ENCODE measurements around the gene KCNG1. TPM values are rescaled to one million over a fixed set of nuclear protein-coding genes. Genes with fewer than 3 reads are reported as not detected.

The KCNG1 gene
- total RNA-seq, 1 donor from 2014 or later: 3.6 TPM

DNA sequence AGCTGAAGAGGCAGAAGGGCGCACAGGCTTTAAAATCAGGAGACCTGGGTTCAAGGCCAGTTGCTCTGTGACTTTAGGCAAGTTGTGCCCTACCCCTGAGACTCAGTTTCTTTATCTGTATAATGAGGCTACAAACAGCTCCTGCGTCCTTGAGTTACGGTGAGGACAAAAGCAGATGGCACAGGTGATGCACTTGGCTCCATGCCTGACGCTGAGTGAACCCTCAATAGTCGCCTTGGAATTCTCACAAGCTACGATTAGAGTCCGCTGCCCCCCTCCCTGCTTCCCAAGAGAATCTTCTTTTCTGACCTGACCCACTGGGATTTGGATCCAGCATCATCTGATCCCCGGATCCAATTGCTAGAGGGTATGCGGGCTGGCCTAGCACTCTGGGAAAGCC lies 6.4 kb downstream of the KCNG1 start:
- Mint-ChIP-seq H3K4me3 (ENCODE audit: unreplicated experiment) (no peak overlapping the region), H3K36me3 (ENCODE audit: unreplicated experiment) (no peaks in the 10 kb centered on the region), H3K9me3 (ENCODE audit: unreplicated experiment) (peaks cover 4% of the 10 kb centered on the region), H3K27me3 (ENCODE audit: unreplicated experiment) (peaks cover 5% of the 10 kb centered on the region), H3K27ac (ENCODE audit: unreplicated experiment) (no peak overlapping the region), H3K4me1 (ENCODE audit: low read depth, unreplicated experiment) (peaks cover 12% of the 10 kb centered on the region)
- no peak for DNase-seq
- TF ChIP-seq, protein P1, sequence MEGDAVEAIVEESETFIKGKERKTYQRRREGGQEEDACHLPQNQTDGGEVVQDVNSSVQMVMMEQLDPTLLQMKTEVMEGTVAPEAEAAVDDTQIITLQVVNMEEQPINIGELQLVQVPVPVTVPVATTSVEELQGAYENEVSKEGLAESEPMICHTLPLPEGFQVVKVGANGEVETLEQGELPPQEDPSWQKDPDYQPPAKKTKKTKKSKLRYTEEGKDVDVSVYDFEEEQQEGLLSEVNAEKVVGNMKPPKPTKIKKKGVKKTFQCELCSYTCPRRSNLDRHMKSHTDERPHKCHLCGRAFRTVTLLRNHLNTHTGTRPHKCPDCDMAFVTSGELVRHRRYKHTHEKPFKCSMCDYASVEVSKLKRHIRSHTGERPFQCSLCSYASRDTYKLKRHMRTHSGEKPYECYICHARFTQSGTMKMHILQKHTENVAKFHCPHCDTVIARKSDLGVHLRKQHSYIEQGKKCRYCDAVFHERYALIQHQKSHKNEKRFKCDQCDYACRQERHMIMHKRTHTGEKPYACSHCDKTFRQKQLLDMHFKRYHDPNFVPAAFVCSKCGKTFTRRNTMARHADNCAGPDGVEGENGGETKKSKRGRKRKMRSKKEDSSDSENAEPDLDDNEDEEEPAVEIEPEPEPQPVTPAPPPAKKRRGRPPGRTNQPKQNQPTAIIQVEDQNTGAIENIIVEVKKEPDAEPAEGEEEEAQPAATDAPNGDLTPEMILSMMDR (IDR thresholded peaks at IDR 0.05; ENCODE audit: partially characterized antibody, unreplicated experiment): no peak

DNA sequence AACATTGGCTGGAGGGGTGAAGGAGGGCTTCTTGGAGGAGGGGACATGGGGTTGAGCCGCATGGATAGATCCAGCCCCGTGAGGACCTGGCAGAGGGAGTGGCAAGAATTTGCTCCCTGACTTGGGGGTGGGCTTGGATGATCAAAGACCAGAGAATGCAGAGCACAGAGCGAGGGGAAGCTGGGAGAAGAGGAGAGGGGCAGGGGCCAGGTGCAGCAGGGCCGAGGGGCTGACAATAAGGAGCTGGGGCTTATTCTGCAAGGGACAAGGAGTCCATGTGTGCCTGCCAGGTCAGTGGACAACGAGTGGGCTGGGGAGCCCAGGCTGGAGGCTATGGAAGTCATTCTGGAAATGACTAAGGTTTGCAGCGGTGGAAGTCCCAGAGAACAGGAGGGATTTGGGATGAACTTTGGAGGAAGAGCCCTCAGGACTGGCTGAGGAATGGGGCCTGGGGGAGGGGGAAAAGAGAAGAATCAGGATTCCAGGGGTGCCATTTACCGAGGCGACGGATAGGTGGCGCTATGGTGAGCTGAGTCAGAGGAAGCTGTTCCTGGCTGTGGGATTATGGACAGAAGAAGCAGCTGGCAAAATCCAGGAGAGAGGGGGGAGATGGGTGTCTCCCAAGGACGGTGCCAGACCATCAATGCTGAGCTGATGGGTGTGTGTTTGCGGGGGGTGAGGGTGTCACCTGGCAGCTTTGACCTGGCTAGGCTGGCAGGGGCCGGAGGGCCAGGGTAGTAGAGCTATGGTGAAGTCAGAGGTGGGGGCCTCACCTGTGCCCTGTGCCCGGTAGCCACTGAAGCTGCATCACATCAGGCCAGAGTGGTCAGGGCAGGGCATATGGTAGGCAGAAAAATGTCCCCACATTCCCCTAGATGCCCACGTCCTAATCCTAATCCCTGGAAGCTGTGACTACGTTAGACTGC lies 7.8 kb downstream of the KCNG1 start:
- Mint-ChIP-seq H3K4me3 (ENCODE audit: unreplicated experiment) (no peak overlapping the region), H3K27me3 (ENCODE audit: unreplicated experiment) (peaks cover 4% of the 10 kb centered on the region), H3K27ac (ENCODE audit: unreplicated experiment) (peak overlapping the region; percentile 38), H3K4me1 (ENCODE audit: low read depth, unreplicated experiment) (peaks cover 12% of the 10 kb centered on the region), H3K36me3 (ENCODE audit: unreplicated experiment) (no peaks in the 10 kb centered on the region), H3K9me3 (ENCODE audit: unreplicated experiment) (peaks cover 4% of the 10 kb centered on the region)
- DNase-seq: peak; percentile 85
- TF ChIP-seq, protein P1 (IDR thresholded peaks at IDR 0.05; ENCODE audit: partially characterized antibody, unreplicated experiment): peak; percentile 88

GRCh38 chr20:51013577-51014330 lies 9.2 kb downstream of the KCNG1 start:
- no peak overlapping the region for H3K4me3 Mint-ChIP-seq (ENCODE audit: unreplicated experiment)
- no peak overlapping the region for H3K27ac Mint-ChIP-seq (ENCODE audit: unreplicated experiment)
- no peak for DNase-seq
- peaks cover 6% of the 10 kb centered on the region for H3K9me3 Mint-ChIP-seq (ENCODE audit: unreplicated experiment)
- TF ChIP-seq, protein P1 (IDR thresholded peaks at IDR 0.05; ENCODE audit: partially characterized antibody, unreplicated experiment): no peak
- peaks cover 6% of the 10 kb centered on the region for H3K27me3 Mint-ChIP-seq (ENCODE audit: unreplicated experiment)
- H3K36me3 Mint-ChIP-seq (ENCODE audit: unreplicated experiment): no peaks in the 10 kb centered on the region
- peaks cover 12% of the 10 kb centered on the region for H3K4me1 Mint-ChIP-seq (ENCODE audit: low read depth, unreplicated experiment)

DNA sequence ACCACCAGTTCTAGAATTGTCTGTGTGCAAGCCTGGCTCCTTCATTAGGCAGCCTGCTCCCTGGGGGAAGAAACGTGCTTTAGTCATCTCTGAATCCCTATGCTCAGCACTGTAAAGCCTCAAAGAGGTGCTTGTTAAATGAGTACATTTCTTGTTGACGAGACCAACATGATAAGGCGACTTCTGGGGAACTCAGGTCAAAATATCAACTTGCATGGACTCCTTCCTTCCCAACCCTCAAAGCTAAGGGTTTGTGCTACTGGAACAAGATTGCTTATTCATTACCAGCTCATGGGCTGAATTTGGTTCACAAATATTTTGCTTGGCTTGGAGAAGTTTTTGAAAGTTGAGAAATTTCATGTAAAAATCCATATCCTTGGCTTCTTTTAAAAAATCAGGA lies 10.6 kb downstream of the KCNG1 start:
- TF ChIP-seq, protein P1 (IDR thresholded peaks at IDR 0.05; ENCODE audit: partially characterized antibody, unreplicated experiment): no peak
- H3K36me3 Mint-ChIP-seq (ENCODE audit: unreplicated experiment): no peaks in the 10 kb centered on the region
- H3K9me3 Mint-ChIP-seq (ENCODE audit: unreplicated experiment): peaks cover 6% of the 10 kb centered on the region
- no peak for DNase-seq
- H3K27me3 Mint-ChIP-seq (ENCODE audit: unreplicated experiment): peaks cover 5% of the 10 kb centered on the region
- no peak overlapping the region for H3K4me3 Mint-ChIP-seq (ENCODE audit: unreplicated experiment)
- peaks cover 12% of the 10 kb centered on the region for H3K4me1 Mint-ChIP-seq (ENCODE audit: low read depth, unreplicated experiment)
- H3K27ac Mint-ChIP-seq (ENCODE audit: unreplicated experiment): no peak overlapping the region

Data from glutamatergic neuron (in vitro differentiated cells).